B cell (primary cell): Measurements from ENCODE around the gene PIBF1. TPM values are rescaled to one million over a fixed set of nuclear protein-coding genes. Genes with fewer than 3 reads are reported as not detected.

Experiments used
- ATAC-seq: fragments of 200-7000 bp; cut with Tn5 transposase; one replicate; pipeline ENCODE4 v1.10.0; 2021; ENCODE audit warnings: low read depth, mild to moderate bottlenecking, moderate number of reproducible peaks, moderate library complexity
- CTCF ChIA-PET: fragments of 350-600 bp; sonication (Branson Sonifier 250); formaldehyde crosslinking; loops from one replicate; lab custom pipeline; 2021; ENCODE audit warnings: antibody characterized with exemption, inconsistent platforms; lab: Charles Lee
- POLR2A ChIA-PET: fragments of 350-600 bp; sonication (Branson Sonifier 250); formaldehyde crosslinking; loops from one replicate; lab custom pipeline; 2021; ENCODE audit warnings: antibody characterized with exemption; lab: Charles Lee
- DNase-seq: peaks from one replicate; pipeline ENCODE4 v3.0.0; 2013
- H2AFZ ChIP-seq: 2 replicates; pipeline ENCODE4 v1.6.1; 2012; ENCODE audit warnings: mild to moderate bottlenecking, low read depth, low read length; ENCODE audit not compliant: insufficient read depth, poor library complexity, severe bottlenecking
- H3K27ac ChIP-seq, 2 donors: 1 replicate in 1 of 2; 2 replicates in 1 of 2; pipeline ENCODE4 v1.5.1; 2012 to 2013; ENCODE audit warnings: low read length in 2 of 2, mild to moderate bottlenecking in 2 of 2, moderate library complexity in 1 of 2
- H3K27me3 ChIP-seq, 4 experiments: fragments of 200-600 bp in 1 of 4; sonication (generic) in 1 of 4; replicated peaks in 1 of 4; 1 replicate in 2 of 4; 2 replicates in 2 of 4; pipeline versions ENCODE4 v1.6.1 to v1.7.0; 2013 to 2016; ENCODE audit warnings: low read length in 3 of 4, mild to moderate bottlenecking in 2 of 4, mixed read lengths in 1 of 4, moderate library complexity in 1 of 4; ENCODE audit not compliant: insufficient read depth in 4 of 4, control insufficient read depth in 3 of 4; ENCODE audit errors: control extremely low read depth in 1 of 4
- H3K36me3 ChIP-seq, 2 experiments: replicated peaks in 1 of 2; 1 replicate in 1 of 2; 2 replicates in 1 of 2; pipeline versions ENCODE4 v1.6.1 to v1.7.1; 2013; ENCODE audit warnings: low read length in 1 of 2; ENCODE audit not compliant: insufficient read depth in 2 of 2, control insufficient read depth in 1 of 2; ENCODE audit errors: control extremely low read depth in 1 of 2, extremely low read depth in 1 of 2
- H3K4me1 ChIP-seq, 2 donors: fragments of 200-600 bp in 1 of 2; sonication (generic) in 1 of 2; 1 replicate in 1 of 2; 2 replicates in 1 of 2; pipeline versions ENCODE4 v1.5.1 to v1.6.1; 2013 to 2017; ENCODE audit warnings: low read length in 2 of 2; ENCODE audit not compliant: control insufficient read depth in 2 of 2, insufficient read depth in 2 of 2
- H3K4me2 ChIP-seq: replicated peaks from 2 replicates; pipeline ENCODE3; 2012; ENCODE audit warnings: mild to moderate bottlenecking, low read depth, low read length; ENCODE audit not compliant: poor library complexity, severe bottlenecking
- H3K4me3 ChIP-seq, 5 experiments: fragments of 200-600 bp in 1 of 5; sonication (generic) in 1 of 5; 1 replicate in 3 of 5; 2 replicates in 2 of 5; pipeline versions ENCODE4 v1.5.1 to v1.7.0; 2011 to 2016; ENCODE audit warnings: low read length in 4 of 5, mild to moderate bottlenecking in 4 of 5, low read depth in 2 of 5, control low read depth in 1 of 5, moderate library complexity in 1 of 5; ENCODE audit not compliant: insufficient read depth in 1 of 5; ENCODE audit errors: control extremely low read depth in 1 of 5, extremely low read depth in 1 of 5
- H3K79me2 ChIP-seq: fragments of 200-600 bp; sonication (generic); one replicate; pipeline ENCODE4 v1.6.0; 2016; ENCODE audit warnings: low read length; ENCODE audit not compliant: control insufficient read depth, insufficient read depth
- H3K9ac ChIP-seq: fragments of 200-600 bp; sonication (generic); 2 replicates; pipeline ENCODE4 v1.6.1; 2017; ENCODE audit warnings: mild to moderate bottlenecking, low read length, moderate library complexity
- H3K9me3 ChIP-seq, 3 donors: one replicate each; pipeline versions ENCODE4 v1.6.1 to v1.7.1; 2013; ENCODE audit warnings: low read length in 2 of 3; ENCODE audit not compliant: control insufficient read depth in 2 of 3, insufficient read depth in 1 of 3; ENCODE audit errors: control extremely low read depth in 1 of 3
- H4K20me1 ChIP-seq: 2 replicates; pipeline ENCODE4 v1.6.0; 2012; ENCODE audit warnings: mild to moderate bottlenecking, low read length; ENCODE audit not compliant: insufficient read depth, control insufficient read depth, poor library complexity, severe bottlenecking
- H3K27ac Mint-ChIP-seq: one replicate; pipeline ENCODE4 v1.8.0; 2021; ENCODE audit warnings: mixed read lengths
- H3K27me3 Mint-ChIP-seq: one replicate; pipeline ENCODE4 v1.8.0; 2021; ENCODE audit warnings: mixed read lengths
- H3K4me1 Mint-ChIP-seq: one replicate; pipeline ENCODE4 v1.8.0; 2021; ENCODE audit warnings: mixed read lengths
- H3K4me3 Mint-ChIP-seq: one replicate; pipeline ENCODE4 v1.8.0; 2021; ENCODE audit warnings: mixed read lengths
- H3K9me3 Mint-ChIP-seq: one replicate; pipeline ENCODE4 v1.8.0; 2022; ENCODE audit warnings: mixed read lengths; ENCODE audit not compliant: insufficient read depth
- CTCF ChIP-seq: fragments of 200-600 bp; IDR thresholded peaks from one replicate; pipeline ENCODE4 v1.8.0; 2022; ENCODE audit warnings: antibody characterized with exemption, mild to moderate bottlenecking
- EZH2 ChIP-seq: IDR thresholded peaks from 2 replicates; pipeline ENCODE4 v1.6.1; 2012; ENCODE audit warnings: borderline replicate concordance, low read depth, mild to moderate bottlenecking, moderate library complexity, low read length; ENCODE audit not compliant: insufficient read depth, poor library complexity, severe bottlenecking
- WGBS: methylation state at CpG from one replicate; pipeline ENCODE4 v1.1.5; 2013; ENCODE audit warnings: missing lambda C conversion rate; ENCODE audit not compliant: insufficient coverage; 5-methylcytosine and 5-hydroxymethylcytosine counted together
- intact Hi-C: fragments of 100-400 bp; cut with micrococcal nuclease; formaldehyde crosslinking; loops from one replicate; pipeline ENCODE4 v1.10.0; 2022
- polyA plus RNA-seq: library from polyadenylated mRNA; depleted of rRNA; stranded (reverse); fragments of >200 nt; gene quantifications from 2 replicates; pipeline ENCODE4 v1.2.3, GENCODE V29; 2012
- total RNA-seq, 2 donors: library from RNA; stranded (reverse); fragments of 120-200 nt in 1 of 2; gene quantifications; 1 replicate in 1 of 2; 2 replicates in 1 of 2; pipeline versions ENCODE4 v1.2.3 to v1.2.4, GENCODE V29; 2013 to 2022

The PIBF1 gene
- total and polyA plus RNA-seq, 2 donors (not counting 1 experiment from before 2014, with no cell fraction given), result 4.5 to 43.1 TPM

GRCh38 chr13:72798817-72799216, 16.9 kb downstream of the PIBF1 start:
- Mint-ChIP-seq H3K27me3 (no peaks in the 10 kb centered on the region), H3K27ac (no peak overlapping the region), H3K4me3 (no peak overlapping the region), H3K4me1 (no peaks in the 10 kb centered on the region), H3K9me3 (no peaks in the 10 kb centered on the region)
- Histone ChIP-seq H4K20me1 (peaks cover 10% of the 10 kb centered on the region), H3K9ac (no peak overlapping the region), H3K4me3 (no peak overlapping the region), H3K9me3 (no peaks in the 10 kb centered on the region), H2AFZ (no peak overlapping the region), H3K4me2 (no peak overlapping the region), H3K36me3 (peaks cover 1 to 43% of the 10 kb centered on the region in 2 experiments), H3K4me1 (no peaks in the 10 kb centered on the region), H3K27ac (no peak overlapping the region), H3K27me3 (no peaks in the 10 kb centered on the region), H3K79me2 (no peaks in the 10 kb centered on the region)
- ATAC-seq (no peak), DNase-seq (no peak)
- intact Hi-C loops, result no loop called here
- WGBS, result 0% methylated on average over 1 of the region's 3 CpGs
- TF ChIP-seq EZH2, result no peak
- CTCF ChIA-PET, result interaction anchor here (1.8 kb wide), 1 partner anchor 9 kb away, joined by 9 read pairs; no protein-coding TSS in a partner anchor
- POLR2A ChIA-PET, result no interaction called here

- no peak overlapping the region for H3K4me3 Mint-ChIP-seq
- intact Hi-C loops, result no loop called here
- CTCF ChIA-PET, result no interaction called here
- no peak overlapping the region for H3K9ac ChIP-seq
- H3K9me3 ChIP-seq, result no peaks in the 10 kb centered on the region
- peaks cover 0 to 15% of the 10 kb centered on the region in 2 experiments for H3K36me3 ChIP-seq
- ATAC-seq (no peak), DNase-seq (no peak)
- 100% methylated on average over 1 of the region's 1 CpG for WGBS
- no peak overlapping the region for H2AFZ ChIP-seq
- H3K27ac Mint-ChIP-seq, result no peak overlapping the region
- H3K27me3 ChIP-seq, result no peaks in the 10 kb centered on the region
- no peaks in the 10 kb centered on the region for H3K27me3 Mint-ChIP-seq
- POLR2A ChIA-PET, result no interaction called here
- H3K27ac ChIP-seq, result no peak overlapping the region
- H3K79me2 ChIP-seq, result no peaks in the 10 kb centered on the region
- no peaks in the 10 kb centered on the region for H3K9me3 Mint-ChIP-seq
- H3K4me1 Mint-ChIP-seq, result no peaks in the 10 kb centered on the region
- H3K4me3 ChIP-seq, result no peak overlapping the region
- H3K4me1 ChIP-seq, result no peaks in the 10 kb centered on the region
- TF ChIP-seq EZH2 (no peak), CTCF (no peak)
- no peaks in the 10 kb centered on the region for H4K20me1 ChIP-seq
- H3K4me2 ChIP-seq, result no peak overlapping the region
These were observed 22.4 kb downstream of the PIBF1 start for GRCh38 chr13:72804301-72804700.
